GM19035 (cell line): Measurements from ENCODE around the gene RTF2.
"Not testable (repeated sequence)": the region's sequence is repeated elsewhere in the genome, so short reads cannot be mapped to it uniquely, and the experiment has no call there.

ENCODE experiments used
- ATAC-seq: cut with Tn5 transposase; IDR thresholded peaks from one replicate; pipeline ENCODE4 v1.9.1; 2021; ENCODE audit not compliant: unreplicated experiment

Gene RTF2

DNA sequence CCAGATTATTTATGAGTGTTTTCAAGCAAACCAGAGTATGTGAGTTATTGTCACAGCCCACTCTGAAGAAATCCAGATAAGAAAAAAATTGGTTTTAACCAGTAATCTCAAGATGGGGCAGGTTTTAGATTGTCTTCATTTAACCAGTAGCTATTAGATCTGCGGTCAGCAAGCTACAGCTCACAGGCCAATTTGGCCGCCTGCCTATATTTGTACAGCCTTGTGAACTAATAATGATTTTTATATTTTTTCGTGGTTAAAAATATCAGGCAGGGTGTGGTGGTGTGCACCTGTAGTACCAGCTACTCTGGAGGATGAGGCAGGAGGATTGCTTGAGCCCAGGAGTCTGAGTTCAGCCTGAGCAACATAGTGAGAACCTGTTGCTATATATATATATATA, 69.6 kb downstream of the RTF2 start:
- ATAC-seq, result no peak

- no peak for ATAC-seq
Observed at GRCh38 chr20:56540415-56540814, 72.0 kb downstream of the RTF2 start.

DNA sequence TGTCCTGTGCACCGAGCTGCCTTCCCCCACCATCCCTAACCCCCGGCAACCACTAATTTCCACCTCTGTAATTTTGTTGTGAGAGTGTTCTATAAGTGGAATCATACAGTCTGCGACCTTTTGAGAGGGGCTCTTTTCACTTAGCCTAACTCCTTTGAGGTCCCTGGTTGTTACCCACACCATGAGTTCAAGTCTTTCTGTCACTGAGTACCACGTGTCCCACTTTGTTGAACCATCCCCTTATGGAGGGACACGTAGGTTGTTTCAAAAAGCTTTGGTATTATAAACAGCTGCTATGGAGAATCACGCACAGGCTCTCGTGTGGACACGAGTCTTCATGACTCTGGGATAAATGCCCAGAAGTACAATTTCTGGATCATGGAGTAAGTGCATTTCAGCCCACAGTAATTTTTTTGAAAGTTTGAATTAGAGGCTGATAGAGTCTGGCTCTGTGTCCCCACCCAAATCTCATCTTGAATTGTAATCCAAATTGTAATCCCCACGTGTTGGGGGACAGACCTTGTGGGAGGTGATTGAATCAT, 74.1 kb downstream of the RTF2 start:
- ATAC-seq, result no peak

DNA sequence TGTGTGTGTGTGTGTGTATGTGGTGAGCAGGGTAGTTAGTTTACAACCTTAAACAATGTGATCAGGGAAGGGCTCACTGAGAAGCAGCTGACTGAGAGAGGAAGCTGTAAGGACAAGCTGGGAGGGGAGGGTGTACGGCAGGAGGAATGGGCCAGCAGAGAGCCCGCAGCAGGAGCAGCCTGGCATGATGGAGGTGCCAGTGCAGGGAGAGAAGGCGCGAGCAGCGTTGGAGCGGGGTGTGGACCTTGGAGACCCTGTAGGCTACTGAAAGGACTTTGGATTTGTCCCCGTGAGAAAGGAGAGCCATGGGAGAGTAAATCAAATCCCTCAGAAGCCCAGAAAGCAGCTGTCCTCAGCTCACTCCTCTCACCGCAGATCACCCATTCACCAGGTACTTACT, 83.1 kb downstream of the RTF2 start:
- ATAC-seq, result no peak

DNA sequence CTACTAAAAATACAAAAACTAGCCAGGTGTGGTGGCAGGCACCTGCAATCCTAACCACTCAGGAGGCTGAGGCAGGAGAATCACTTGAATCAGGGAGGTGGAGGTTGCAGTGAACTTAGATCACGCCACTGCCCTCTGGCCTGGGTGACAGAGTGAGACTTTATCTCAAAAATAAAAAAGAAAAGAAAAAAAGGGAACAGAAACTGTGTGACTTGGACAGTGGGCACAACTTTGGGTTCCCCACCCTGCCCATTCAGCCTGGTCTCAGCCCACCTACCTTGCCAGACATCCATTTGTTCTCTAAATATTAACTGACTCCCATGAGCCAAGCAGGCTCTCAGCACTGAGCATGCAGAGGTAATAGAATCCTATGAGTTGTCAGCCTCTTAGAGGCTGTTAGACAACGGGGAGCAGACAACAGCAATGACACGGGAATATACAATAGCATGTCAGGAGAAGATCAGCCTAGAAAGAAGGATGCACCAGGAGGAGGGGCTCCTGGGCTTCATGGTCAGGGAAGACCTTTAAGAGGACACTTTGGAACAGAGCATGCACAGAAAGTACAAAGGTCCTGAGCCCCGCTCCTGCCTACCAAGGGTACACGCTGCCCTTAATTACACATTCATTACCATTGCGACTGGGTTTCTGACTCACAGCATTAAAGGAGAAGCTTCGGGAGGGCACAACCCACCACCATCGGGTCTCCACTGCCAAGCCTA, 84.6 kb downstream of the RTF2 start:
- no peak for ATAC-seq

- ATAC-seq, result peak; percentile 84
Observed at GRCh38 chr20:56554869-56555268, 86.4 kb downstream of the RTF2 start.

DNA sequence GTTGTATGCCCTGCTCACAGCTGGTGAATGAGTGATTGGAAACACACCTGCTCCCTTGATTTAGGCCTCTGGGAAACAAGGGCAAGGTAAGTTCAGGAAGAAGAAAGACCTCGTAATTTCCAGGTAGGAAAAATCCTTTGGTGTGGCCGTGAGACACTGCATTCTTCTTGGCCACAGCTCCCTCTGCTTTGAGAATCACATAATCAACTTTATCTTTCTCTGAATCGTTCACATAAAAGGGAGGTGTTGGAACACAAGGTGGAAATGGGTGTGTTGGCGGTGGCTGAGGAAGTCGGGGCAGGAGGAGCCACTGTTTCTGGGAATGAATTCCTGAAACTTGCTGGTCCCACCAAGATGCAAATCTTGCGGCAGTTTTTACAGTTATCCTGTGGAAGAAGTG, 90.5 kb downstream of the RTF2 start:
- no peak for ATAC-seq

DNA sequence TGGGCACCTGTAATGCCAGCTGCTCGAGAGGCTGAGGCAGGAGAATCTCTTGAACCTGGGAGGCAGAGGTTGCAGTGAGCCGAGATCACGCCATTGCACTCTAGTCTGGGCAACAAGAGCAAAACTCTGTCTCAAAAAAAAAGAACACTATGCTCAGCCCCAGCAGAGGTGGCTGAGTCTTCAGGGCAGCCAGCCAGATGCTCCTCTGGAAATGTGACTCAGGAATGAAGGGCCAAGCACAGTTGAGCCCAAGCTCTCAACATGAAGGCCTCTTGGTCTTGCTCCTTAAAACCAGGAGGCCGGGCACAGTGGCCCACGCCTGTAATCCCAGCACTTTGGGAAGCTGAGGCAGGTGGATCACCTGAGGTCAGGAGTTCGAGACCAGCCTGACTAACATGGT, 96.1 kb downstream of the RTF2 start:
- not testable (repeated sequence) for ATAC-seq

DNA sequence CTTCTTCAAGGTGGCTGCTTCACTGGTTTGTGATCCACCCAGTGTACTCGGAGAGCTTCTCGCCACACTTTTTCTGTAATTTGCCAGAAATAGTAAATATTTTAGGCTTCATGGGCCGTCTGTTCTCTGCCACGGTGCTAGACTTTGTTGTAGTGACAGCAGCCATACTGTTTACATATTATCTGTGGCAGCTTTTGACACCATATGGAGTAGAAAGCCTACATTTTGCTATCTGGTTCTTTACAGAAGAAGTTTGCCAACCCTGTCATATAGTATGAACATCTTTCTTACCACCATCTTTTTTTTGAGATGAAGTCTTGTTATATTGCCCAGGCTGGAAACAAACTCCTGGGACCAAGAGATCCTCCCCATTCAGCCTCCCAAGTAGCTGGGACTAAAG, 97.1 kb downstream of the RTF2 start:
- ATAC-seq, result no peak

DNA sequence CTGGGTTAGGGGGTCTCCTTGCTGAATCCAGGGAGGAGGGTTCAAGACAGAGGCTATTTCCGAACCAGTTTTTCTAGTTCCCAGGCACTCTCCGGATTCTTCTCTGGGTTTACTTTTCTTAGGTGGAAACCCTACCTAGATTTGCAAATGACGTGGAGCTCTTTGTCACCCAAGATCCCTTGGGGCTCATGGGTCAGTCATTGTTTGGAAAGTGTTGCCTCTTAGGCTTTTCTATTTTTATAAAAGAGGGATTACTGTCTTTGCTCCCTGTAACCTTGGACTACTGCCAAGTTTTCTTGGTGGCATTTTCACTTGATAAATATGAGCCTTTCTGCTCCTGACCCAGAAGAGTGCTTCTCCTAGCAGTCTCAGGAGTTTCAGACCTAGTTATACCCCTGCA, 98.2 kb downstream of the RTF2 start:
- no peak for ATAC-seq
